Transverse colon (tissue), 3 donors: ENCODE results near the gene CCT7.

ENCODE experiments used
- POLR2A ChIP-seq: fragments of 450-650 bp; IDR thresholded peaks from one replicate; pipeline ENCODE4 v1.6.1; 2016; ENCODE audit warnings: antibody characterized with exemption, mild to moderate bottlenecking, moderate library complexity
- TF ChIP-seq, protein P1 (sequence below), 5 experiments: fragments of 200-600 bp in 3 of 5; fragments of 450-650 bp in 2 of 5; sonication (generic) in 3 of 5; IDR thresholded peaks; 1 replicate in 2 of 5; 2 replicates in 3 of 5; pipeline ENCODE4 v1.5.1; 2016 to 2017; ENCODE audit warnings: antibody characterized with exemption in 5 of 5, inconsistent platforms in 3 of 5, mild to moderate bottlenecking in 2 of 5, moderate library complexity in 1 of 5

GRCh38 chr2:73300926-73301325 lies 66.8 kb downstream of the CCT7 start:
- TF ChIP-seq POLR2A, result no peak
- TF ChIP-seq, protein P1, sequence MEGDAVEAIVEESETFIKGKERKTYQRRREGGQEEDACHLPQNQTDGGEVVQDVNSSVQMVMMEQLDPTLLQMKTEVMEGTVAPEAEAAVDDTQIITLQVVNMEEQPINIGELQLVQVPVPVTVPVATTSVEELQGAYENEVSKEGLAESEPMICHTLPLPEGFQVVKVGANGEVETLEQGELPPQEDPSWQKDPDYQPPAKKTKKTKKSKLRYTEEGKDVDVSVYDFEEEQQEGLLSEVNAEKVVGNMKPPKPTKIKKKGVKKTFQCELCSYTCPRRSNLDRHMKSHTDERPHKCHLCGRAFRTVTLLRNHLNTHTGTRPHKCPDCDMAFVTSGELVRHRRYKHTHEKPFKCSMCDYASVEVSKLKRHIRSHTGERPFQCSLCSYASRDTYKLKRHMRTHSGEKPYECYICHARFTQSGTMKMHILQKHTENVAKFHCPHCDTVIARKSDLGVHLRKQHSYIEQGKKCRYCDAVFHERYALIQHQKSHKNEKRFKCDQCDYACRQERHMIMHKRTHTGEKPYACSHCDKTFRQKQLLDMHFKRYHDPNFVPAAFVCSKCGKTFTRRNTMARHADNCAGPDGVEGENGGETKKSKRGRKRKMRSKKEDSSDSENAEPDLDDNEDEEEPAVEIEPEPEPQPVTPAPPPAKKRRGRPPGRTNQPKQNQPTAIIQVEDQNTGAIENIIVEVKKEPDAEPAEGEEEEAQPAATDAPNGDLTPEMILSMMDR (IDR thresholded peaks at IDR 0.05), result no peak
